ENCODE data around the gene MRPL23.

Gene MRPL23

GRCh38 chr11:1946812-1947484 is at the start of gene MRPL23:
MRPL23 (plus strand) TSS chr11:1947332; CDS start chr11:1947363, 31 bp downstream.
- DNase-seq (ENCODE audit: low read depth, low spot score), result no peak

GRCh38 chr11:1899090-1899489 is 48.0 kb upstream of the MRPL23 start:
- DNase-seq (ENCODE audit: low read depth, low spot score), result no peak

GRCh38 chr11:1899686-1900085 is 47.4 kb upstream of the MRPL23 start:
- DNase-seq (ENCODE audit: low read depth, low spot score), result no peak

GRCh38 chr11:1906181-1906580 is 41.0 kb upstream of the MRPL23 start:
- DNase-seq (ENCODE audit: low read depth, low spot score), result no peak

GRCh38 chr11:1906611-1907423 is 40.3 kb upstream of the MRPL23 start:
- no peak for DNase-seq (ENCODE audit: low read depth, low spot score)

GRCh38 chr11:1908618-1909017 is 38.5 kb upstream of the MRPL23 start:
- no peak for DNase-seq (ENCODE audit: low read depth, low spot score)

- no peak for DNase-seq (ENCODE audit: low read depth, low spot score)
Observed at GRCh38 chr11:1909524-1909923, 37.6 kb upstream of the MRPL23 start.

- DNase-seq (ENCODE audit: low read depth, low spot score), result no peak
Observed at GRCh38 chr11:1912289-1912878, 34.7 kb upstream of the MRPL23 start.

- DNase-seq (ENCODE audit: low read depth, low spot score), result no peak
Observed at GRCh38 chr11:1913271-1914060, 33.7 kb upstream of the MRPL23 start.

- DNase-seq (ENCODE audit: low read depth, low spot score), result no peak
Observed at GRCh38 chr11:1915795-1916131, 31.4 kb upstream of the MRPL23 start.

GRCh38 chr11:1916132-1916985 is 30.8 kb upstream of the MRPL23 start:
- no peak for DNase-seq (ENCODE audit: low read depth, low spot score)

- DNase-seq (ENCODE audit: low read depth, low spot score), result no peak
Observed at GRCh38 chr11:1916986-1917522, 30.1 kb upstream of the MRPL23 start.

GRCh38 chr11:1917523-1918435 is 29.4 kb upstream of the MRPL23 start:
- no peak for DNase-seq (ENCODE audit: low read depth, low spot score)

- DNase-seq (ENCODE audit: low read depth, low spot score), result no peak
Observed at GRCh38 chr11:1918436-1919315, 28.5 kb upstream of the MRPL23 start.

GRCh38 chr11:1919391-1920127 is 27.6 kb upstream of the MRPL23 start, which contains the start of gene TNNT3:
TNNT3 (plus strand) TSS chr11:1919703; CDS start chr11:1922875, 3,172 bp downstream.
- no peak for DNase-seq (ENCODE audit: low read depth, low spot score)

GRCh38 chr11:1920128-1920908 is 26.8 kb upstream of the MRPL23 start:
- DNase-seq (ENCODE audit: low read depth, low spot score), result no peak

Measured in activated CD4-positive, CD25-positive, alpha-beta regulatory T cell treated with anti-CD3 and anti-CD28 coated beads, Interleukin-2, amount 50 U/mL, for 16 hours (primary cell).